KMS-11 (cell line): ENCODE results near the gene TUBA8.
A peak's percentile ranks its signal among the peaks of the same experiment; 100 is the strongest.
"Not testable (repeated sequence)": the region's sequence is repeated elsewhere in the genome, so short reads cannot be mapped to it uniquely, and the experiment has no call there.

Experiments
- H2AFZ ChIP-seq: fragments of 200-600 bp; sonication (generic); 2 replicates; pipeline ENCODE4 v1.6.1; 2016; ENCODE audit warnings: antibody characterized with exemption, mixed run types, low read depth
- H3K27ac ChIP-seq: fragments of 200-600 bp; sonication (generic); 2 replicates; pipeline ENCODE4 v1.6.1; 2016; ENCODE audit warnings: mild to moderate bottlenecking, mixed run types
- H3K27me3 ChIP-seq: fragments of 200-600 bp; sonication (generic); 2 replicates; pipeline ENCODE4 v1.6.1; 2017; ENCODE audit warnings: mild to moderate bottlenecking, low read depth, mixed run types, moderate library complexity; ENCODE audit not compliant: insufficient read depth
- H3K36me3 ChIP-seq: fragments of 200-600 bp; sonication (generic); 2 replicates; pipeline ENCODE4 v1.6.1; 2017; ENCODE audit warnings: mild to moderate bottlenecking, mixed run types; ENCODE audit not compliant: insufficient read depth
- H3K4me1 ChIP-seq: fragments of 200-600 bp; sonication (generic); 2 replicates; pipeline ENCODE4 v1.6.1; 2016; ENCODE audit warnings: mild to moderate bottlenecking, low read depth, mixed run types; ENCODE audit not compliant: poor library complexity, severe bottlenecking
- H3K4me2 ChIP-seq: fragments of 200-600 bp; sonication (generic); 2 replicates; pipeline ENCODE4 v1.7.0; 2016; ENCODE audit warnings: mild to moderate bottlenecking, mixed run types
- H3K4me3 ChIP-seq: fragments of 200-600 bp; sonication (generic); IDR thresholded peaks from 2 replicates; pipeline ENCODE4 v1.6.1; 2017; ENCODE audit warnings: low read depth, low read length, mixed read lengths; ENCODE audit not compliant: insufficient read depth
- H3K79me2 ChIP-seq: fragments of 200-600 bp; sonication (generic); 2 replicates; pipeline ENCODE4 v1.6.1; 2016; ENCODE audit warnings: low read depth, mixed run types; ENCODE audit not compliant: insufficient read depth
- H3K9ac ChIP-seq: fragments of 200-600 bp; sonication (generic); 2 replicates; pipeline ENCODE4 v1.6.1; 2016; ENCODE audit warnings: mild to moderate bottlenecking, mixed run types
- H4K20me1 ChIP-seq: fragments of 200-600 bp; sonication (generic); 2 replicates; pipeline ENCODE4 v1.6.1; 2016; ENCODE audit warnings: mild to moderate bottlenecking, mixed run types; ENCODE audit not compliant: insufficient read depth
- TF ChIP-seq, protein P1 (sequence below): fragments of 200-600 bp; sonication (generic); conservative IDR thresholded peaks from 2 replicates; pipeline ENCODE4 v1.6.1; 2017; ENCODE audit warnings: low read depth, mild to moderate bottlenecking, antibody characterized with exemption, low read length, moderate library complexity, mixed read lengths

TUBA8 gene

DNA sequence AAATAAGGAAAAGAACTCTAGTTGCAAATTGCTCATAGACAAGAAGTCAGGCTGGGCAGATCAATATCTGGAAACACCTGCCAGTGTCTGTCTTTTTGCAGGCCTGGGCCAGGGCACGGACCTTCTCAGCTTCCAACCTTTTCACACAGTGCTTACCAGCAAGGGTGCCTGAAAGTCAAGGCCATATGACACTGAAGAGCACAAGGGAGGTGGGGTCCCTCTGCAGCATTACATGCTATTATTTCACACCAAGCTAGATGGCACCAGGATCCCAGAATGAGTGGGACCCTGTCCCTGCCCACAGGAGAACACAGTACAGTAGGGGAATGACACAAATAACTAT is 38.7 kb upstream of the TUBA8 start:
- no peak overlapping the region for H3K4me2 ChIP-seq
- H3K4me3 ChIP-seq, result no peak overlapping the region
- peaks cover 20% of the 10 kb centered on the region for H3K4me1 ChIP-seq
- no peak overlapping the region for H2AFZ ChIP-seq
- no peaks in the 10 kb centered on the region for H3K36me3 ChIP-seq
- H4K20me1 ChIP-seq, result no peaks in the 10 kb centered on the region
- no peak overlapping the region for H3K9ac ChIP-seq
- TF ChIP-seq, protein P1, sequence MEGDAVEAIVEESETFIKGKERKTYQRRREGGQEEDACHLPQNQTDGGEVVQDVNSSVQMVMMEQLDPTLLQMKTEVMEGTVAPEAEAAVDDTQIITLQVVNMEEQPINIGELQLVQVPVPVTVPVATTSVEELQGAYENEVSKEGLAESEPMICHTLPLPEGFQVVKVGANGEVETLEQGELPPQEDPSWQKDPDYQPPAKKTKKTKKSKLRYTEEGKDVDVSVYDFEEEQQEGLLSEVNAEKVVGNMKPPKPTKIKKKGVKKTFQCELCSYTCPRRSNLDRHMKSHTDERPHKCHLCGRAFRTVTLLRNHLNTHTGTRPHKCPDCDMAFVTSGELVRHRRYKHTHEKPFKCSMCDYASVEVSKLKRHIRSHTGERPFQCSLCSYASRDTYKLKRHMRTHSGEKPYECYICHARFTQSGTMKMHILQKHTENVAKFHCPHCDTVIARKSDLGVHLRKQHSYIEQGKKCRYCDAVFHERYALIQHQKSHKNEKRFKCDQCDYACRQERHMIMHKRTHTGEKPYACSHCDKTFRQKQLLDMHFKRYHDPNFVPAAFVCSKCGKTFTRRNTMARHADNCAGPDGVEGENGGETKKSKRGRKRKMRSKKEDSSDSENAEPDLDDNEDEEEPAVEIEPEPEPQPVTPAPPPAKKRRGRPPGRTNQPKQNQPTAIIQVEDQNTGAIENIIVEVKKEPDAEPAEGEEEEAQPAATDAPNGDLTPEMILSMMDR, result no peak
- no peak overlapping the region for H3K27ac ChIP-seq
- no peaks in the 10 kb centered on the region for H3K27me3 ChIP-seq
- H3K79me2 ChIP-seq, result no peaks in the 10 kb centered on the region

DNA sequence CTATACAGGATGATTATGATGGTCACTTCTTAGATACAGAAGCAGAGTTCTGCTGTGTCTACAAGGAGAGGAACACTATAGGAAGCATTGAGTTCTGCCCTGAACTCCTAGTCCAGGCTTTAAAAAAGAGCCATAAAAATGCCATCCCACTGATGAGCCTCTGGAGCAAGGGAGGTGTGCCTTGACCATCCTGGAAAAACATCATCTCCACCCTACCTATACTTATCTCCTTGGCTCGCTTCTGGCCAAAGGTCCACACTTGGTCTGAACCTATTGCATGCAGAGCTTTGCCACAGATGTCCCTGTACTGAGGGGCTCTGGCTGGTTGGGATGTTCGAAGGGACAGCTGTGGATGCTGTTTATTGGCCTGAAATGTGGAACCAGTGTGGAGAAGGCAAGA is 37.1 kb upstream of the TUBA8 start:
- H3K79me2 ChIP-seq, result peaks cover 6% of the 10 kb centered on the region; the same call in 1 of the 2 replicates
- no peak overlapping the region for H2AFZ ChIP-seq
- peaks cover 19% of the 10 kb centered on the region for H3K4me1 ChIP-seq
- no peaks in the 10 kb centered on the region for H3K36me3 ChIP-seq
- H3K4me3 ChIP-seq, result no peak overlapping the region
- H3K4me2 ChIP-seq, result no peak overlapping the region
- H4K20me1 ChIP-seq, result no peaks in the 10 kb centered on the region
- H3K27ac ChIP-seq, result no peak overlapping the region
- no peak overlapping the region for H3K9ac ChIP-seq
- TF ChIP-seq, protein P1, result no peak
- no peaks in the 10 kb centered on the region for H3K27me3 ChIP-seq

DNA sequence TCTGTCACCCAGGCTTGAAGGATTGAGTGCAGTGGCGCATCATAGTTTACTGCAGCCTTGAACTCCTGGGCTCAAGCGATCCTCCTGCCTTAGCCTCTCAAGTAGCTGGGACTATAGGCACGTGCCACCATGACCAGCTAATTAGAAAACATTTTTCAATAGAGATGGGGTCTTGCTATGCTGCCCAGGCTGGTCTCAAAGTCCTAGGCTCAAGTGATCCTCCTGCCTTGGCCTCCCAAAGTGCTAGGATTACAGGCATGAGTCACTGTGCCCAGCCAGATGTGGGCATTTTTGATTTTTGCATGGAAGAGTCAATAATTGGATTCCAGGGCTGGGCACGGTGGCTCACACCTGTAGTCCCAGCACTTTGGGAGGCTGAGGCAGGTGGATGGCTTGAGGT is 36.7 kb upstream of the TUBA8 start:
- H3K36me3 ChIP-seq, H2AFZ ChIP-seq, H3K4me2 ChIP-seq, H3K4me3 ChIP-seq, H3K9ac ChIP-seq, H3K27me3 ChIP-seq, H4K20me1 ChIP-seq, H3K27ac ChIP-seq: not testable (repeated sequence)
- H3K79me2 ChIP-seq, result peaks cover 10% of the 10 kb centered on the region; the same call in 1 of the 2 replicates
- H3K4me1 ChIP-seq, result peaks cover 23% of the 10 kb centered on the region

DNA sequence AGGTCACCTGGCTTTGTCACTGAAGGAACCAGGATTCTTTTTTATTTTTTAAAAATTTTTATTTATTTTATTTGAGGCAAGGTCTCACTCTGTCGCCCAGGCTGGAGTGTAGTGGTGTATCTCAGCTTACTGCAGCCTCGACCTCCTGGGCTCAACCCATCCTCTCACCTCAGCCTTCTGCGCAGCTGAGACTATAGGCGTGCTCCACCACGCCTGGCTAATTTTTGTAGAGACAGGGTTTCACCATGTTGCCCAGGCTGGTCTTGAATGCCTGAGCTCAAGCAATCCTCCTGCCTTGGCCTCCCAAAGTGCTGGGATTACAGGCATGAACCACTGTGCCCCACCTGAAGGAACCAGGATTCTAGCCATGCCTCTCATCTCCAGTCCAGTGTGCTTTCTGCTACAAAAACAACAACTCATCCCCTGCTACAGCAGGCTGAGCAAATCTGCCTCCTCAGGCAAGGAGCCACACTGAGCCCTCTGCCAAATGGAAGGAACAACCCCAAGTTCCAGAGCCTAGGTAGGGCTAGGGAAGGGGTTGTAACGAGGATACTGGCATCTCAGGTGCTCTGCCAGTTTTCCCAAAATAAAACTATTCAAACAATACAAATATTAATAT is 35.4 kb upstream of the TUBA8 start:
- Histone ChIP-seq H3K4me2 (0 out of 2 replicates have a peak overlapping the region, but pooled peaks have one; percentile 9), H3K27me3 (no peaks in the 10 kb centered on the region), H2AFZ (no peak overlapping the region), H3K79me2 (peaks cover 20% of the 10 kb centered on the region; the same call in 1 of the 2 replicates), H3K36me3 (no peaks in the 10 kb centered on the region), H3K9ac (no peak overlapping the region), H3K4me1 (peaks cover 34% of the 10 kb centered on the region), H3K4me3 (no peak overlapping the region), H4K20me1 (no peaks in the 10 kb centered on the region), H3K27ac (no peak overlapping the region)
- TF ChIP-seq, protein P1, result no peak

DNA sequence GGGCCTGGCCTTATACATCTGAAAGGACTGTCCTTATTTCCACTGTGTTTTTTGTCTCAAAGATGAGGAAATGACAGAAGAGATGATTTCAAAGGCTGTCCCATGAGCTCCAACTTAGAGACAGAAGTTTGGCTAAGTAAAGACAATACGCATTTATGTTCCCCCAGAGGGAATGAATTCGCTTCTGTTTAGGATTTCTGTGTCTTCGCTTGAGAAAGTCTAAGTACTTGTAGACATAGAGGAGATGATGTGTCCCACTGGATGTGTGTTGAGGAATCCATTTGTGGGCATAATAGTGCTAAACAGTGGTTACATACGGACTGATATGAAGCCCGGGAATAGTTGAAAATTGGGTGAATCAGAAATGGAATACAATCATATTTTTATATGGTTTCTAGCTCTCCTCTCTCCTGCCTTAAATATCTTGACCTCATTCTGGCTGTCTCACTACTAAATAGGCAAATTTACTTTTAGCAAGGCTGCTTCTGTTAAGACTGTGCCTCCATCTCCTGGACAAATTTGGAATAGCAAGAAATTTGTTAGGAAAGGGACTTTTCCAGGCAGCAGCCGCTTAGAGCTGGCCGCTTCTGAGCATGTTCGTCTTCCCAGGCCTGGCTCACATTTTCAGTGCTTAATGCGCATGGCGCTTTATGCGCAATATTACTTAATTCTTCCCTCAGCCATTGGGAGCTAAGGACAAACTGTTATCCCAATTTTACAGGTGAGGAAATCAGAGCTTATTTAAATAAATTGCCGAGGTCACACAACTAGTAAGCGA is 34.7 kb upstream of the TUBA8 start:
- Histone ChIP-seq H3K9ac (no peak overlapping the region), H3K4me2 (peak overlapping the region; percentile 86), H4K20me1 (no peaks in the 10 kb centered on the region), H3K27ac (no peak overlapping the region), H2AFZ (peak overlapping the region; percentile 22; the same call in 1 of the 2 replicates), H3K4me3 (no peak overlapping the region), H3K79me2 (peaks cover 20% of the 10 kb centered on the region; the same call in 1 of the 2 replicates), H3K27me3 (no peaks in the 10 kb centered on the region), H3K4me1 (peaks cover 34% of the 10 kb centered on the region), H3K36me3 (no peaks in the 10 kb centered on the region)
- TF ChIP-seq, protein P1, result peak; percentile 96
